Cardiac septum (tissue), 1 donor: ENCODE data around the gene SHISA6. TPM values are rescaled to one million over a fixed set of nuclear protein-coding genes. Genes with fewer than 3 reads are reported as not detected.

Experiments used
- DNase-seq: peaks from one replicate; pipeline ENCODE4 v3.0.0-alpha.2; 2020; ENCODE audit warnings: low spot score
- intact Hi-C: fragments of 100-400 bp; cut with DNase I; formaldehyde crosslinking; loops from one replicate; pipeline ENCODE4 v1.14.0; 2022
- long read RNA-seq: library from polyadenylated mRNA; unstranded; transcript quantifications from one replicate; pipeline ENCODE4 v2.0.0, GENCODE V29; 2021
- total RNA-seq: library from RNA; stranded (reverse); fragmentation: NEBNext Ultra II Directional; extraction: Animal tissue kit (Norgen Biotek cat#: 25700); gene quantifications from one replicate; pipeline ENCODE4 v1.2.1, GENCODE V29; 2021
- donor health status: DM: no; HTN: no; CAD: no.

The SHISA6 gene
- 0.35 TPM for total RNA-seq
- long read RNA-seq, result 0 reads

DNA sequence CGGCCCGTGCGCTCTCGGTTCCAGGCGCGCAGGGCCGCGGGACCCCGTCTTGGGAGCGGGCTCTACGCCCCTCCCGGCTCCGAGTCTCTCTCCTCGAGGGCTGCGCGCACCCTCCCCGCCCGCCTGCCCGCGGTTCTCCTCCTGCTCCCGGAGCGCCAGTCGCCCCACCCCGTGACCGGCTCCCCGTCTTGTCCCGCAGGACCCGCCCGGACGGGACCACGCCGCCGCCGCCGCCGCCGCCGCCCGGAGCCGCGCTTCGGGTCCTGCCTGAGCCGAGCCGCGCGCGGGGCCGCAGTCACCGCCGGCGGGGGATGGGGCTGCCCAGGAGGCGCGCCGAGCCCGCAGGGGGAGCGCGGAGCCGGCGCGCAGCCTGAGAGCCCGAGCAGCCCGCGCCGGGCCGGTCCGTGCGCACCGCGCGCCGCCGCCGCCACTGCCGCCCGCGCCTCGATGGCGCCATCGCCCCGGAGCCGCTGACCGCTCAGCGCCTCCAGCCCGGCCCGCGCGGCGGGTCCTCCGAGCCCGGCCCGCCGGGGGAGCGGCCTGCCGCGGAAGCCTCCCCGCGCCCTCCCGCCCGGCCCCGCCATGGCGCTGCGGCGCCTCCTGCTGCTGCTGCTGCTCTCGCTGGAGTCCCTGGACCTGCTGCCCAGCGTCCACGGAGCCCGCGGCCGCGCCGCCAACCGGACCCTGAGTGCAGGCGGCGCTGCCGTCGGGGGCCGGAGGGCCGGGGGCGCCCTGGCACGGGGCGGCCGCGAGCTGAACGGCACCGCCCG is at the start of gene SHISA6:
Gene SHISA6, plus strand, starts transcription at position 373 of the 770 bp plus-strand sequence.
- DNase-seq, result no peak
- intact Hi-C loops, result no loop called here

DNA sequence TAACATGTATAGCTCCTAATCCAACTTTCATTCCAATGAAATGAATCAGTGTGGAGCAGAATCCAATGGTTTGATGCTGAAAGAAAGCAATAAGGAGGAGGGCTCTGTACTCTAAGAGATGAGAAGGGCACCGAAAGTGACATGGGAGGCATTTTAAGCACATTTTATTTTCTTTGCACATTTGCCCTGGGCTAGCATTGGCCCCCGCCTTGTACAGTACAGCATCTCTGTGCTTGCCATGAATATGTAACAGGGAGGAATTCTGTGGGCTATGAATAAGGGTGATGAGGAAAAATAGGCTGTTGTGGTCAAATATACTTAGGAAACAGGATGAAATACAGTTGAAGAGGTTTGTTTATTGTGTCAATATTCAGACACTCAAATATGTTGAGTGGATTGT is 45.2 kb upstream of the SHISA6 start:
- intact Hi-C loops, result no loop called here
- no peak for DNase-seq

DNA sequence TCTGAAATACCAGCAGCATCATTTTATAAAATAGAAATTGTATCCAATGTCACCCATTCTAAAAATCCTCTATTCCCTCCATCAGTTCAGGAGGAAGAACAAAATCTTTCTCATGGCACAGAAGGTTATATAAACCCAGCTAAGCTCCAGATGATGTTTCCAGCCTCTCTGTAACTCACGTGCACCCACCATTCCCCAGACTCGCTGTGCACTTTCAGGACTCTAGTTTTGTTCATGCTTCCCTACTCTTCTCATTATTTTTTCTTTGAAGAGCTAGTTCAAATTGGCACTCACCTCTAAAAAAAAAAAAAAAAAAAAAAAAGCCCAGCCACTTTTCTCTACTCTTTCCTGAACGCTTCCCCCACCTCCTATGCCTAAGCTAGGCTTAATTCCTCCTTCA is 36.0 kb upstream of the SHISA6 start:
- intact Hi-C loops, result no loop called here
- no peak for DNase-seq

DNA sequence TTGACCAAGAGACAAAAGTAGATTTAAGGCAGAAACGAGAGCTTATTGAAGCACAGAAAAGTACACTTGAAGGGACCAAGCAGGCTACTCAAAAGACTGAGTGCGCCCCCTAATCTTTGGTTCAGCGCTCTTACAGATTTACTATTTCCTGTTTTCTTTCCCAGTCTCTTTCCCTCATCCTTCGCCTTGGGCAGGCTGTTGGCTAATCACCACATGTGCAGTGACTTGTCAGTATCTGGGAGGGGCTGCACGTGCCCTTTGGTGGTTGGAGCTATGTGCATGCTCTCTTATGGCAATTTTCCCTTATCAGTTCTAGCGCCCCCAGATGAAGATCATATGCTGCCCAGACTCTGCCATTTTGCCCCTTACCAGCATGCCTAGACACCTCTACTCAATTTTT is 35.4 kb upstream of the SHISA6 start:
- intact Hi-C loops, result no loop called here
- no peak for DNase-seq

DNA sequence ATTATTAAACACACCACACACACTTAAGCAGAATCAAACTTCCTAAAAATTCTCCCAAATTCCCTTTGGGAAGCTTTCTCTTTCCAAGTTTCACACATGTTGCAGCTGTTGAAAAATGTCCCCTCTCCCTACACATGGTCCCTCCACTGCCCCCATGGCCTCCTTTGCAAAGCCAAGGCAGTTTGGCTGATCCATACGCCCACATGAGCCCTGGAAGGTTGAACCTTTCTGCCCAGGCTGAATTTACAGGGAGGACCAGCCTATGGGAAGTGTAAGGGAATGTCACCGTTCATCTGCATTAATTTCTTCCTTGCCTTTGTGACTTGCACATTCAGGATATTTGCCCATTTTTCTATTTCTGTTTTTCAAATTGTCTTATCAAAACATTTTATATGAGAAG is 31.1 kb upstream of the SHISA6 start:
- intact Hi-C loops, result no loop called here

DNA sequence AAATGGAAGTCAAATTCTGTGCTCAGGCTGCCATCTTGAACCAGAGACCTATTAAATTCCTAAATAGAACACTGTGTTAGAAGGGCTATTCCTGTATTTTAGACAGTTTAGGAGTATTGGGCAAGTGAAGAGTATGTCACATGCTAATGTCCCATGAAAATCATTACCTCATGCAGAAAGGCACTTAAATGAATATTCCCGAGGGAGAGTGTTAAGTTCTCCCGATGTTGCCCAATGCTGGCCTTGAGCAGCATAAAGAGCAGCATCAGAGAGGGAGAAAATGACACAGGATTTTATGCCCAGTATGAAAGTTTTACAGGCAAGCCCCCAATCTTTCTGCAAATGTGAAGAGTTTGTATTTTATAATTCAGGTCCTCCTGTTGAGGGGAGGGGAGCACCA is 28.2 kb upstream of the SHISA6 start:
- no peak for DNase-seq
- intact Hi-C loops, result no loop called here

More for the DNA sequence above, 31.1 kb upstream of the SHISA6 start:
- DNase-seq, result no peak

DNA sequence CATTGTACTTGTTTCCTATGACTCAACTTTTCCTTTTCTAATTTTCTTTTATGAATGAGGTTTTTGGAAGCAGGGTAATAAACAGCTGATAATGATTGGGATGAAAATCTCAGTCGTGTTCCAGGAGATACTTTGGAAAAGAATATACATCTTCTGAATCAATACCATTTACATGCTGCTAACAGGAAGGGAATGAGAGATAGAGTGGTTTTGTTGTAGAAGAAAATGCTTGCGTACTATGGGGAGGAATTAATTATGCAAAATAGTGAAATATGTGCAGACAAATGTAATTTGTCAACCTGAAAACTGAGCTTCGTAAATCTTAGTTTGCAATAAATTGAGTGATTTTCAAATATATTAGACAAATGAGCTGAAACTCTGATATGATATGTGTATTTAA is 24.0 kb upstream of the SHISA6 start:
- intact Hi-C loops, result no loop called here
- DNase-seq, result no peak

DNA sequence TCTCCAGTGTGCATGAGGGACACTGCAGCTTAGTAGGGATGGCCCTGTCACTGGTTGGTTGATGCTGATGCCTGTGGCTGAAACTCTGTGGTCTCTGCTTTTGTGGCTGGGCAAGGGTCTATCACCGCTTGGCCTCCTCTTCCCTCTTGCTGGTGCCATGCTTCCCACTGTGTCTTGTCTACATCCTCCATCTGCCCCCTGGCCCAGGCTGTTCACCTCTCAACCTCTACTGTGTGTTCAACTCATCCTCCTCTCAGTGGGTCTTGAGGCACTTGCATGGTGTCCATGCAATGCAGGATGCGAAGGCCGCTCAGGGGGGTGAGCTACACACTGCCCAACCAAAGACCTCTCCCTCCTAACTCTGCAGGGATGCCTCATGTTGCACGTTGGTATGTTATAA is 19.8 kb upstream of the SHISA6 start:
- intact Hi-C loops, result no loop called here
- no peak for DNase-seq

DNA sequence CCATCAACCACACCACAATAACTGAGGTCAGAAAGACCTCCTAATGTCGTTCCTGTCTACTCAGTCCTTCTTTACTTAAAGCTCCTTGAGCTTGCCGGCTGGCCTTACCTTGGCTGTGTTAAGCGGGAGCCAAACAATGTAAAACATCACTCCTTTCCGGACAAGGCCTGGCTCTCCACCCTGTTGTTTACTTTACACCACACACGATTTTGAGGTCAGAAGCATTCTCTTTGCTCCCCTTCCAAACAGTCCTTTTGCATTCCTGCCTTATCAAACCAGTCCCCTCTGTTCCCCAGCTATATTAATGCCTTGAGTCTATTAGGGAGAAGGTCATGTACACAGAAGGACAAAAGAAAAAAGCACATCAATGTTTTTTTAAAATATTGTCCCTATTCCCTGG is 19.3 kb upstream of the SHISA6 start:
- DNase-seq, result no peak
- intact Hi-C loops, result no loop called here

DNA sequence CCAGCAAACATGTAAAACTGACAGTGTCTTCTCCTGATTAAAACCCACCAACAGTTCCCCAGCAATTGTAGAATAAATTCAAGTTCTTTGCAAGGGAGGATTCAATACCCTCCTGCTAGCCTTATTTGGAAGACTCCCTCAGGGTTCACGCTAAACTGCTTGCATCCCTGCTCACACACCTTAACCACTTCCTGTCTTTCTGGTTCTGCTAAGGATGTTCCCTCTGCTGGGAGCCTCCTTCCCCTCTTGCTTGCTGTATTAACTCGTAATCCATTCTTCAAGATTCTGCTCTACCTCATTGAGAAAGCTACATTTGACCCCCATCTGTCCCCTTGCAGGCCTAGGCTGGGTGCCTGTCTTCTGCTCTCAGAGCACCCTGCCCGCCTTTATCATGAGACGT is 2.3 kb upstream of the SHISA6 start:
- no peak for DNase-seq
- intact Hi-C loops, result no loop called here

DNA sequence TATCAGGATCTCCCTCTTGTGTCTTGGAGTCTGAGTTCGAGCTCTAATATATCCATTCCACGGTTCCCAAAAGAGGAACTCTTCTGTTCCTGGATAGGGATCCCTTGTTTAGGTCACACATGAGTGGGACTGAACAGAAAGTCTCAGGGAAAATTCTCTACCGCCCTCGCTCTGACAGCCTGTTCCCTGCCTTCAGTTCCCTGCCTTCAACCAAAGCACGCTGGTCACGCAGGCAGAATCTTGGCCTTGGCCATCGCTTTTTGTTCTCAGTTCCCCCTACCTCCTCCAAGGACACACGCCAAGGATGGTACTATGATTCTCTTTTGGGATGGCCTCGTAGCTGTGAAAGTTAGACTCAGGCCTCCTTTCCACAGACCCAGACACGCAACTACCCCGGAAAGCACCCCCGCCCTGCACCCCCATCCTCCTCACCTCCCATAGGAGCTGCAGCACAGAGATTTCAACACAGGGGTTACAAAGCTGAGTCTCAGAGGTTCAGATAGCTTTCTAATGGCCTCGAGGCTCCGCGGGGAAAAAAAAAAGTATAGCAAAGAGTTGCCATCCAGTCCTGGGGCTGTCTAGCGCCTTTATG is 1.5 kb upstream of the SHISA6 start:
- intact Hi-C loops, result no loop called here
- no peak for DNase-seq

DNA sequence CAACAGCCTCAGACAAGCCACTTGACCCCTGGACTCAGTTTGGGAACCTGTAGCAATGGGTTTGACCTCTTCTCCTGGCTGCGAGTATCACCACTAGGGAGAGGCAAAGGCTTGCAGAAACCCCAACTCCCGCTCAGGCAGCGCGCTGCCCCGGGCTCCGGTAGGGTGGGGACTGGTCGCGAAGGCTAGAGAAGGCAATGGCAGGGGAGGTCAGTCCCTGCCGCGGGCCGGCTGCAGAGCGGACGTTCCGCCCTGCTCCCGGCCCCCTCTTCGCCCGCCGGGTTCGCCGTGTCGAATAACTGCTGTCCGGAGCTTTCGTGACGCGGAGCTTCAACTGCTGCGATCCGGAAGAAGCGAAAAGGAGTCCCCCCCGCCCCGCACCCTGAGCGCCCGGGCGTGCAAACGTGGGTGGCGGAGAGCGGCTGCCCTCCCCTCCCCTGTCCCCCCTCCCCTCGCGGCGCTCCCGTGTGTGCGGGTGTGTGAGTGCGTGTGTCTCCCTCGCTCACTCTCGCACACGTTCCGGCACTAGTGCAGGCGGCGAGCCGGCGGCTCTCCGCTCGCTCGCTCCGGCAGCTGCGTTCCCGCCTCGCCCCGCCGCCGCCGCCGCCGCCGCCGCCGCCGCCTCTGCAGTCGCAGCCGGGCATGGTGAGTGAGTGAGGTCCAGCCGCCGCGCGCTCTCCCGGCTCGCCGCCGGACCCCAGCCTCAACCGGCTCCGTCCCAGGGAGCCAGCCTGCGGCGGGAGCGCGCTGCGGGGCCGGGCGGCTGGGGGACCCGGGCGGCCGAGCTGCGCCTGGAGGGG is 772 bp upstream of the SHISA6 start:
- no peak for DNase-seq
- intact Hi-C loops, result no loop called here

DNA sequence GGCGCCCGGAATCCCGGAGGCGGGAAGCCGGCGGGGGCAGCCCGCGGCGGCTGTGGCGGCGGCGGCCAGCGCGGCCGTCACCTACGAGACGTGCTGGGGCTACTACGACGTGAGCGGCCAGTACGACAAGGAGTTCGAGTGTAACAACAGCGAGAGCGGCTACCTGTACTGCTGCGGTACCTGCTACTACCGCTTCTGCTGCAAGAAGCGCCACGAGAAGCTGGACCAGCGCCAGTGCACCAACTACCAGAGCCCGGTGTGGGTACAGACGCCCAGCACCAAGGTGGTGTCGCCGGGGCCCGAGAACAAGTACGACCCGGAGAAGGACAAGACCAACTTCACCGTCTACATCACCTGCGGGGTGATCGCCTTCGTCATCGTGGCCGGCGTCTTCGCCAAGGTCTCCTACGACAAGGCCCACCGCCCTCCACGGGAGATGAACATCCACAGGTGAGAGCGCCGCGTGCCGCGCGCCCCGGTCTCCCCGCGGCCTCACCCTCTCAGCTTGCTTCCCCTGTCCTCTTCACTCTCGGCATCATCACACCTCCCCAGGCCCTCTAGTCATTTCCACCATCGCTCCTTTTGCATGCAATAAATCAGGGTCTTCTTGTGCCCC is 706 bp downstream of the SHISA6 start:
- intact Hi-C loops, result no loop called here
- no peak for DNase-seq

DNA sequence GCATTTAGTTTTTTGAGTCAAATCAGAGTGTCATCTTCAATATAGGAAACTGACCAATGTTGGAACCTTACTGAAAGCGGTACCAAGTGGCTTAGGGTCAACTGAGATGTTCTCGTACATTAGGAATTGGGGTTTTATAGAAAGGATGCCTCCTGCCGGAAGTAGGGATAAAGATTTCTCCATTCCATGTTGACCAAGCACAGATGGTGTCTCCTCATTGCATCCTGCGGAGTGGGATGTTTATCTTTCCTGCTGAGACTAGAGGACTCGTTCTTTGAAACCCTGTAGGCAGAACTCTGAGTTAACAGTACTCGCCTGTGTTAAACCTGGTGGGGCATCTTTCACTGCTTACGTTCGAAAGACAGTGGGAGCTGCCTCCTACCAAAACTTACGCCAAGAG is 1.4 kb downstream of the SHISA6 start:
- intact Hi-C loops, result no loop called here
- no peak for DNase-seq

DNA sequence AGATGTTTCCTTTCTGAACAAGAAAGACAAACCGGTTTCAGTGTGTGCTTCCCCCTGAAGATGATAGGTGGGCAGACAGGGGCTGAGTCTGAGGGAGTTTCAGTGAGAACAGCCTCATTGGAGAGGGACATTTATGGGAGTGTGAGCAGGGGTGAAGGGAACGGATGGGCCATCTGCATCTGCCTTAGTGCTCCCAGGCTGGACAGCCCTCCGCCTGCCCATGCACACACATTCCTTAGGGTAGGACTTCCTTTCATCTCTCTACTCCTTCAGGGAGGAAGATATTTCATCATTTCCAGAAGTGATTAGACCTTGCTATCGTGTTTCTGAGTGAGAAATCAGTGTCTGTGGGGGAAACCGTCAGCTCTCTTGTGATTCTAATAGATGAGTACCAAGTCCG is 3.8 kb downstream of the SHISA6 start:
- DNase-seq, result no peak

DNA sequence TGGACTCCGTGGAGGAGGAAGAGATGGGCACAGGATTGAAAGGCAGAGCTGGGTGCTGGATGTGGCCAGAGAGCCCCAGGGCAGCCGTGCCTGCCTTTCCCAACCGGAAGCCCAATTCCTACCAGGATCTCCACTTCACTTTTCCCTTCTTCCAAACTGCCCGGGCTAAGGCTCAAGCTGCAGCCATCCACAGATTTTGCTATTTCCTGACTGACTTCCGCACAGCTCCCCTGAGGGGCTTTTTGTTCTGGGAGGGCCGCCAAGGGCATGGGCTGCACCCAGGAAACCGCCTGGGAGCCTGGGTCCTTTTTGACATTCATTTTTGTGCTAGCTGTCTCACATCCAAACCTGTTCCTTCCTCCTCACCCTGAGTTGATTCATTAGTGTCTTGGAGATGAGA is 4.2 kb downstream of the SHISA6 start:
- DNase-seq, result no peak
- intact Hi-C loops, result no loop called here

More for the DNA sequence above, 3.8 kb downstream of the SHISA6 start:
- intact Hi-C loops, result no loop called here

DNA sequence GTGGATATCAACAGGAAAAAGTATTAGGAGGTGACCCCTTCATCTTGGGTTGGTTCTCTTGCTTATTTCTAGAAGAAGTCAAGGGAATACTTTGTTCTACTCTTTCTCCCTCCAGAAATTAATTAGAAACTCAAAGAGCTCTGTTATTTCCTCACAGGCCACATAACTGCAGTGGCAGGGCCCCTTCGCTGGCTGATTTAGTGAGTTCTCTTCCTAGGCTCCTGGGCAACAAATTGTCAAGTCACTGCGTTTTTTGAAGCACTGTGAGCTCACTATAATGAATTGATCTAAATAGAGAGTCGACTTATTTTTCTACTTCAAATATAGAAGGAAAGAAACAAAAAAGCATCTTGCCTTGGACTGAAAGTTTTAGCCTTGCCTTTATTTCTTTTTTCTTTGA is 4.8 kb downstream of the SHISA6 start:
- DNase-seq, result no peak
- intact Hi-C loops, result no loop called here

DNA sequence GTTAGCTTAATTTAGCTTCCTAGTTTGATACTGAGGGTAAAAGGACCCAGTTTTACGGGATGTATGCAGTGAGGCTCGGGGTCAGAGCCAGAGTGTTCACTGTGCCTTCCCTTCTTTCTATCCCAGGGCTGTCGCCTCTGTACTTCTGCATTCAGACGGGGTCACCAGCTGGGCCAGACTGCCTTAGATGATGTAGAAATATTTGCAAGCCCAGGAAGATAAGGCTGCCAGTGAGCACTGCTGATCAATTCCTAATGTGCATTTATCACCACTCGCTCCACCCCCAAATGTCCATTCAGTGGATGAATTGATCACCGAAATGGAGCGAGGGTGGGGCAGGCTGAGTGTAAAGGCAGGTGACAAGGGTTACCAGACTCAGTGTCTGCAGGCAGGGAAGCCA is 9.1 kb downstream of the SHISA6 start:
- intact Hi-C loops, result no loop called here
- no peak for DNase-seq

DNA sequence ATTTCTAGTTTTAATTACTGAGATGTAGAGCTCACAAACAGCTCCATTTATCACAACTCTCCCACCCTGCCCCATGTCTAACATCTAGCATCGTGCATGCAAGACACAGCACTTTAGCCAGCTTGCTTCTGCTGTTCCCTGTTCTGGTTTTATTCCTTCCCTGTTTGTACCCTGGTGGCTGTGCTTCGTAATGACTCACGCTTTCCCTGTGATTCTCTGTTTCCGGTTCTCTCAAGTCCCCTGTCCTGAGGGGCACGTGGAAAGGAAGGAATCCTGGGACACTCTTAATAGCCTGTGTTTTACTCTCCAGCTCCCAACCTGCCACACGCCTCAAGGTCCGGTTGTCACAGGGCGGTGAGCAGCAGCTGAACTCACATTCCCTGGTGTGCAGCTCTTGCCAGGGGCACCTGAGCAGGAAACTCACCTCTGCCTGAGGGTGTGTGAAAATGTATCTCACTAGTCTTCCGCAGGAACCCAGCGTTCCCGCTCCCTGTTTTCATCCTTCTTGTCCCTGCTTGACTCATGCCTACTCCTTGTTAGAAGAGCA is 10.6 kb downstream of the SHISA6 start:
- intact Hi-C loops, result no loop called here
- no peak for DNase-seq

DNA sequence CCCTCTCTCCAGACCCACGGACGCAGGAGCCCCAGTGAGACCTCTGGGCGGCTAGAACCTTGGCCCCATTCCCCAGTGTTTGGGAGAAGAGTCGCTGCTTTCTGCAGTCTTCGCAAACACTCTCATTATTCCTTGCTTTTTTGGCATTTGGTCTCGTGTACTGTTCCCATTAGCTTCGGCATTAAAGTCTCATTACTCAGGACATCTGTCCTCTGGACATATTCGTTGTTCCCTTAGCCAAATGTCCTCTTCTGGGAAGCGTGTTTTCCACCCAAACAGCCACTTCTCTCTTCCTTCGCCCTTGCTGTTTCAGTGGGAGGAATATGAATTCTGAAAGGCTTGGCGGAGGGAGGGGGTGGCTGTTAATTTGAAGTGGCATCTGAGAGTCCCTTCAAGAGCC is 11.1 kb downstream of the SHISA6 start:
- intact Hi-C loops, result no loop called here
- no peak for DNase-seq
